Hepatocyte (in vitro differentiated cells): ENCODE results near the gene PDGFRA.
"Not testable (repeated sequence)": the region's sequence is repeated elsewhere in the genome, so short reads cannot be mapped to it uniquely, and the experiment has no call there.

Experiments used
- EZH2 ChIP-seq: fragments of 200-600 bp; sonication (generic); IDR thresholded peaks from 2 replicates; pipeline ENCODE4 v1.6.1; 2016; ENCODE audit warnings: antibody characterized with exemption, mild to moderate bottlenecking, borderline replicate concordance
- EZH2phosphoT487 ChIP-seq: fragments of 200-600 bp; sonication (generic); IDR thresholded peaks from one replicate; pipeline ENCODE4 v1.6.1; 2018; ENCODE audit warnings: antibody characterized with exemption, mild to moderate bottlenecking, low read depth, moderate library complexity; ENCODE audit not compliant: unreplicated experiment, severe bottlenecking
- TF ChIP-seq, protein P1 (sequence below): fragments of 200-600 bp; sonication (generic); IDR thresholded peaks from 2 replicates; pipeline ENCODE4 v1.5.1; 2016; ENCODE audit warnings: antibody characterized with exemption, mild to moderate bottlenecking; ENCODE audit not compliant: poor library complexity

DNA sequence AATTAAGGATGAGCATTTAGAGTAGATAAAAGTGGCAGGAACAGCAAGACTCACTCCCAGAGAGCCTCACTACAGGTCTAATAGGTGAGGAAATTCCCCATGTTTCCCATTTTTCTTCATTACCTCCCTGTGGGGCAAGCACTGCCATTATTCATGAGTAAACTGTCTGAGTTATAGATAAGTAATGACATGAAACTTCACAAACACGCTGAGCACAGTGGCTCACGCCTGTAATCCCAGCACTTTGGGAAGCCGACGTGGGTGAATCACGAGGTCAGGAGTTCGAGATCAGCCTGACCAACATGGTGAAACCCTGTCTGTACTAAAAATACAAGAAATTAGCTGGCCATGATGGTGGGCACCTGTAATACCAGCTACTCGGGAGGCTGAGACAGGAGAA is 7.2 kb downstream of the PDGFRA start:
- TF ChIP-seq, protein P1, sequence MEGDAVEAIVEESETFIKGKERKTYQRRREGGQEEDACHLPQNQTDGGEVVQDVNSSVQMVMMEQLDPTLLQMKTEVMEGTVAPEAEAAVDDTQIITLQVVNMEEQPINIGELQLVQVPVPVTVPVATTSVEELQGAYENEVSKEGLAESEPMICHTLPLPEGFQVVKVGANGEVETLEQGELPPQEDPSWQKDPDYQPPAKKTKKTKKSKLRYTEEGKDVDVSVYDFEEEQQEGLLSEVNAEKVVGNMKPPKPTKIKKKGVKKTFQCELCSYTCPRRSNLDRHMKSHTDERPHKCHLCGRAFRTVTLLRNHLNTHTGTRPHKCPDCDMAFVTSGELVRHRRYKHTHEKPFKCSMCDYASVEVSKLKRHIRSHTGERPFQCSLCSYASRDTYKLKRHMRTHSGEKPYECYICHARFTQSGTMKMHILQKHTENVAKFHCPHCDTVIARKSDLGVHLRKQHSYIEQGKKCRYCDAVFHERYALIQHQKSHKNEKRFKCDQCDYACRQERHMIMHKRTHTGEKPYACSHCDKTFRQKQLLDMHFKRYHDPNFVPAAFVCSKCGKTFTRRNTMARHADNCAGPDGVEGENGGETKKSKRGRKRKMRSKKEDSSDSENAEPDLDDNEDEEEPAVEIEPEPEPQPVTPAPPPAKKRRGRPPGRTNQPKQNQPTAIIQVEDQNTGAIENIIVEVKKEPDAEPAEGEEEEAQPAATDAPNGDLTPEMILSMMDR, result not testable (repeated sequence)
- TF ChIP-seq EZH2, EZH2phosphoT487: not testable (repeated sequence)
